SK-N-MC (cell line): ENCODE data around the gene AOC3.

ENCODE experiments used
- DNase-seq: peaks from one replicate; pipeline ENCODE4 v3.0.0-alpha.2; 2011; ENCODE audit warnings: low read depth, low spot score
- H3K27ac ChIP-seq: fragments of 200-600 bp; sonication (generic); 2 replicates; pipeline ENCODE4 v1.5.1; 2016; ENCODE audit warnings: mixed run types
- H3K36me3 ChIP-seq: fragments of 200-600 bp; sonication (generic); 2 replicates; pipeline ENCODE4 v1.6.1; 2017; ENCODE audit warnings: antibody characterized with exemption, low read length, mixed read lengths; ENCODE audit not compliant: insufficient read depth
- H3K4me3 ChIP-seq: fragments of 200-600 bp; sonication (generic); 2 replicates; pipeline ENCODE4 v1.5.1; 2016
- H3K9ac ChIP-seq: fragments of 200-600 bp; sonication (generic); 2 replicates; pipeline ENCODE4 v1.8.0; 2017; ENCODE audit warnings: mixed run types, mixed read lengths; ENCODE audit not compliant: insufficient read length
- H3K9me3 ChIP-seq: fragments of 200-600 bp; sonication (generic); 2 replicates; pipeline ENCODE4 v1.6.1; 2017; ENCODE audit warnings: low read depth, mild to moderate bottlenecking, antibody characterized with exemption, low read length, moderate library complexity, mixed read lengths
- EZH2 ChIP-seq: fragments of 200-600 bp; sonication (generic); IDR thresholded peaks from one replicate; pipeline ENCODE4 v1.6.1; 2017; ENCODE audit warnings: antibody characterized with exemption
- FOXP2 ChIP-seq: optimal IDR thresholded peaks from 2 replicates; pipeline ENCODE3; 2011; ENCODE audit warnings: mild to moderate bottlenecking, moderate library complexity; ENCODE audit not compliant: insufficient read depth; ENCODE audit errors: extremely low read length, control extremely low read depth
- POLR2AphosphoS5 ChIP-seq: IDR thresholded peaks from 2 replicates; pipeline ENCODE4 v1.6.1; 2012; ENCODE audit warnings: mild to moderate bottlenecking, low read depth, low read length, borderline replicate concordance

Gene AOC3, protein sequence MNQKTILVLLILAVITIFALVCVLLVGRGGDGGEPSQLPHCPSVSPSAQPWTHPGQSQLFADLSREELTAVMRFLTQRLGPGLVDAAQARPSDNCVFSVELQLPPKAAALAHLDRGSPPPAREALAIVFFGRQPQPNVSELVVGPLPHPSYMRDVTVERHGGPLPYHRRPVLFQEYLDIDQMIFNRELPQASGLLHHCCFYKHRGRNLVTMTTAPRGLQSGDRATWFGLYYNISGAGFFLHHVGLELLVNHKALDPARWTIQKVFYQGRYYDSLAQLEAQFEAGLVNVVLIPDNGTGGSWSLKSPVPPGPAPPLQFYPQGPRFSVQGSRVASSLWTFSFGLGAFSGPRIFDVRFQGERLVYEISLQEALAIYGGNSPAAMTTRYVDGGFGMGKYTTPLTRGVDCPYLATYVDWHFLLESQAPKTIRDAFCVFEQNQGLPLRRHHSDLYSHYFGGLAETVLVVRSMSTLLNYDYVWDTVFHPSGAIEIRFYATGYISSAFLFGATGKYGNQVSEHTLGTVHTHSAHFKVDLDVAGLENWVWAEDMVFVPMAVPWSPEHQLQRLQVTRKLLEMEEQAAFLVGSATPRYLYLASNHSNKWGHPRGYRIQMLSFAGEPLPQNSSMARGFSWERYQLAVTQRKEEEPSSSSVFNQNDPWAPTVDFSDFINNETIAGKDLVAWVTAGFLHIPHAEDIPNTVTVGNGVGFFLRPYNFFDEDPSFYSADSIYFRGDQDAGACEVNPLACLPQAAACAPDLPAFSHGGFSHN

DNA sequence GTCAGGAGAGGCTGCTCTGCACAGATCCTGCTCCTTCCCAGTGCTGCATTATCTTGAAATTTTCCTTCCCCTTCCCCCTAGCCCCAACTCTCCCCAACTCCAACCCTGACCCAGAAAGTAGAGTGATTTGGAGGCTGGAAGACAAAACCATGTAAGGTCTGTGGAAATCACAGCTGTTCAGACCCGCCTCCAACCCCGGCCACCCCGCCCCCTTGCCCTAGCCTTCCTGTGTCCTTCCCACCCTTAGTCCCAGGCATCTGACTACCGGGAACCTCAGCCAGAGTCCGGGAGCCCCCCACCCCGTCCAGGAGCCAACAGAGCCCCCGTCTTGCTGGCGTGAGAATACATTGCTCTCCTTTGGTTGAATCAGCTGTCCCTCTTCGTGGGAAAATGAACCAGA is at the start of gene AOC3:
Gene AOC3 (plus strand): TSS at position 246 of the 400 bp plus-strand sequence. CDS start 145 bp downstream, at position 391.
- DNase-seq: no peak
- Histone ChIP-seq H3K9me3 (no peaks in the 10 kb centered on the region), H3K9ac (no peak within 1 kb of the TSS), H3K36me3 (no peaks in the 10 kb centered on the region), H3K27ac (no peak within 1 kb of the TSS), H3K4me3 (no peak within 1 kb of the TSS)
- TF ChIP-seq EZH2: no peak
- TF ChIP-seq POLR2AphosphoS5: no peak
- no peak for TF ChIP-seq FOXP2

DNA sequence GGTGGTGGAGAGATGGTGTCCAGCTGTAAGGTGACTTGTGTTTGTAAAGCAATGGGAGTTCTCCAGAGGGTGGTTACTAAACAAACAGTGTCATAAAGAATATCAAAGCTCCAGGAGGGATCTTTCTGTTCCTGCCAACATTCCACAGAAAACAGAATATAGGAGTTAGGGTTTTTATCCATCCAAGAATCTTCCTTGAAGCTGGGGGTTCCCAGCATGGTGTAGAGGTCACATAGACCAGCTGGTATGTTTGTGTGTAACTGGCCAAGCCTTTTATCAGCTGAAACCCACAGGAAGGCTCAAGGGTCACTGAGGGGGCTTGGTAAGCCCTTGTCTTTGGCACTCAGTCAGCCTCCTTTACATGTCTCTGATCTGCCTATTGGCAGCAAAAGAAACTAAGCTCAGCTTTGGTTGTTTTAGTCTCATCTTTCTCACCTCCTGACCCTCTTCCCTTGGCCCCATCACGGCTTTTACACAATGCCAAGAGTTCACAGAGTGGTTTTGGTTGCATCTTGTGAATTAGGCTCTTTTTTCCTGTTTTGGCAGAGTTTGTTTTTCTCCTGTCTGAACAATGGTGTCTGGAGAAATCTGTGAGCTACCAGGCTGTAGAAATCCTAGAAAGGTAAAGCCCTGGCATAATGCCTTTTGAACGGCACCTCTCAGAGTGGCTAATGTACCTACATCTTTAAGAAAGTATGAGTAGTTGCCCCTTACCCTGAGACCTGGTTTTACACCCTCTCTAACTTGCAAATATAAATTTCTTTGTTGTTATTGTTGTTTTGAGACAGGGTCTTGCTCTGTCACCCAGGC is 47.7 kb upstream of the AOC3 start:
- no peak overlapping the region for H3K4me3 ChIP-seq
- H3K9me3 ChIP-seq: no peaks in the 10 kb centered on the region
- no peaks in the 10 kb centered on the region for H3K36me3 ChIP-seq
- no peak overlapping the region for H3K27ac ChIP-seq
- no peak for DNase-seq
- no peak for TF ChIP-seq FOXP2
- TF ChIP-seq POLR2AphosphoS5: no peak
- no peak for TF ChIP-seq EZH2
- H3K9ac ChIP-seq: no peak overlapping the region

DNA sequence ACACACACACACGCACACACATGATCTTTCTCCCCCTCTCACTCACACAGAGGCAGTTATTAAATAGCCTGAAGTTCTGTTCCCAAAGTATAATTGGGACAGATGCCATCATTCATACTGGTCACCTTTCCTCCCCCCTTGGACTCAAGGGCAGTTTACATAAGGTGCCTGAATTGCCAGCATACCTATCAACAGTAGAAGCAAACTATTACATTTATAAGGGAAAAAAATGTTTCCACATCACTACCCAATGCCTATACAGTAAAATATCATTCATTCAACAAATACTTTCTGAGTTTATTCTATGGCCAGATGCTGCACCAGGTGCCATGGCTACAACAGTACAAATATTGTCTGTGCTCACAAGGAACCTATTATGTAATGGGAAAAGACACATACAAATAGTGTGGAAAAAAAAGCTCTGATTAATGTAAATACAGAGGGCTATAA is 46.1 kb upstream of the AOC3 start:
- Histone ChIP-seq H3K36me3 (no peaks in the 10 kb centered on the region), H3K9me3 (no peaks in the 10 kb centered on the region), H3K27ac (no peak overlapping the region), H3K9ac (no peak overlapping the region), H3K4me3 (no peak overlapping the region)
- DNase-seq: no peak
- TF ChIP-seq POLR2AphosphoS5 (no peak), EZH2 (no peak), FOXP2 (no peak)

DNA sequence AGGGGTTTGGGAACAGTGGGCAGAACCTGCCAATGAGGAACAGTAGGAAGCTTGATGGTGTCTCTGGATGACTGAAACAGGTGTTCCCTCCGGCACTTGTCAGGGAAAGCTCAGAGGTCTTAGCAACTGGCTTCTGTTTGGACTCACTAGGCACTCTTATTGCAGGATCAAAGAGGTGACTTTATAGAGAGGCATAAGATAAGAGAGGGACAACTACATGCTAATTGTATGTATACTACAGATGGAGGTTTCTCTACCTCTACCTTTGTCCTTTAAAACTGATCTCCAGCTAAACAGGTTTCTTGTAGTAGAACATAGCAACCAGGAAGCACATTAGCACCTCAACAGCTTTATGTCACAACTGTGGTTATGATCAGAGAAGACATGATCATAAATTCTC is 44.8 kb upstream of the AOC3 start:
- H3K27ac ChIP-seq: no peak overlapping the region
- no peak overlapping the region for H3K4me3 ChIP-seq
- no peak for DNase-seq
- no peak for TF ChIP-seq EZH2
- no peak for TF ChIP-seq POLR2AphosphoS5
- no peak for TF ChIP-seq FOXP2
- no peaks in the 10 kb centered on the region for H3K9me3 ChIP-seq
- no peak overlapping the region for H3K9ac ChIP-seq
- H3K36me3 ChIP-seq: peaks cover 5% of the 10 kb centered on the region; the same call in 1 of the 2 replicates

DNA sequence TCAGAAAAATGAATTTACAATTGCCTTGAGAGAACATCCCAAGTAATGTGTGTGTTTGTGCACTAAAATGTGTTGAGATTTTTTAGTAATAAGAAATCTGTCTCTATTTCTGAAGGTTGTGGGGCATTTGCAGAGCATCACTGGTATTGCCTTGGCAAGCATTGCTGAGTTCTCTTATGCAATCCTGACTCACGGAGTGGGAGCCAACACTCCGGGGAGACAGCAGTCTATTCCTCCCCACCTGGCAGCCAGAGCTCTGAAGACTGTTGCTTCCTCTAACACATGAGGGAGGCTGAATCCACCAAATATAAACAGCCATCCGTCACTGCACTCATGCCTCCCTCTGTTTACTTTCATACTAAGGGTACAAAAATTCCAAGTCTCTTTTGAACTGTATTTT is 41.7 kb upstream of the AOC3 start:
- no peak for TF ChIP-seq POLR2AphosphoS5
- TF ChIP-seq EZH2: no peak
- TF ChIP-seq FOXP2: no peak
- peaks cover 21% of the 10 kb centered on the region for H3K36me3 ChIP-seq
- H3K9me3 ChIP-seq: no peaks in the 10 kb centered on the region
- no peak overlapping the region for H3K9ac ChIP-seq
- no peak overlapping the region for H3K27ac ChIP-seq
- no peak for DNase-seq
- H3K4me3 ChIP-seq: no peak overlapping the region

DNA sequence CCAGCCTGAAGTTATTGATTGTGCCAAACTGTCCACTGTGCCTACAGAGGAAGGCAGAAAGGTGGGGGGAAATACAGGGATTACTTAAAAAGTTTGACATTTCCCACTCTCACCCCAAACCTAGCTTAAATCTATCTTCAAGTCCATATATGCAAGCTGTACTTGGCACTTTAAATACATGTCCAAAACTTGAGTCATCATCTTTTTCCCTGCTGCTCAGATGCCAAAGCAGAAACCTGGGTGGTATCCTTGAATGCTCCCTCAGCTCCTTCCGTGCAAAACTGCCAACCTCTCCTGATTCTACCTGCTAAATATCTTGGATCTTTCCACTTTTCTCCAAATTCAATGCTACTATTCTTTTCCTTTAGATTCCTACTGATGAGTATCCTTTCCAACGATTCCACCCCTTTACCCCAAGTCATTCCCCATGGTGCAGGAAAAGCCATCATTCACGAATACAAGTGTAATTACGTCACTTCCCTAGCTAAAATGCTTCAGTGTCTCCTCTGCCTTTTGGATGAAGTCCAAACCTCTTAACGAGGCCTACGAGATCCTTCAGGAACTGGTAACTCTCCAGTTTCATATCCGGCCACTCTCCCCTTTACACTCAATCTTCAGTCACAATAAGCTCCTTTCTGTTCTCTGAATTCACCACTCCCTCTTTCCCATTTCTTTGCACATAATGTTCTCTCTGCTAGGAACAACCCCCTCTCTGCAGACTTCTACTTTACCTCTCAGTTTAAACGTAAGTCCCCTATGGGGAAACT is 36.2 kb upstream of the AOC3 start:
- Histone ChIP-seq H3K9me3 (no peaks in the 10 kb centered on the region), H3K27ac (peak overlapping the region; percentile 33; the same call in 1 of the 2 replicates), H3K36me3 (peaks cover 64% of the 10 kb centered on the region), H3K9ac (peak overlapping the region; percentile 13), H3K4me3 (peak overlapping the region; percentile 32; the same call in 1 of the 2 replicates)
- DNase-seq: peak; percentile 47
- TF ChIP-seq FOXP2 (no peak), POLR2AphosphoS5 (no peak), EZH2 (no peak)

DNA sequence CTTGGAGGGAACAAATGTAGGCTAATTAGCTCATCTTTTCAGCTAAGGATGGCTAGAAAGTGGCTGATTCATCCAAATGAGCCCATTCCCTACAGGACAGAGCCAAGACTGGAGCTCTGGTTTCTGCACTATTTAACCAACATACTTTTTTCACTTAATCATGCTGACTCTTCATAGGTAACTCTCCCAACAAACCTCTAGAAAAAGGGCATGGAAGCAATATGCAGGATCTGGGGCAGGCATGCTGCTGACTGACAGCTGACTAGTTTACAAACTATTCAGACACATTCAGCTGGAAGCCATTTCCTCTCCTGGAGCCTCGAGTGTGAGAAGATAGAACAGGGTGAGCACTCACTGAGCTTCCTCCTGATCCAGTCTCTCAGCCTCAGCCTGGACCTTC is 33.1 kb upstream of the AOC3 start:
- Histone ChIP-seq H3K9me3 (no peaks in the 10 kb centered on the region), H3K27ac (no peak overlapping the region), H3K36me3 (peaks cover 66% of the 10 kb centered on the region), H3K4me3 (no peak overlapping the region), H3K9ac (no peak overlapping the region)
- DNase-seq: no peak
- TF ChIP-seq EZH2 (no peak), POLR2AphosphoS5 (no peak), FOXP2 (no peak)
